Measurements from ENCODE around the gene PAXIP1. TPM values are rescaled to one million over a fixed set of nuclear protein-coding genes. Genes with fewer than 3 reads are reported as not detected.

The PAXIP1 gene
- total RNA-seq, 1 experiment from 2014 or later = 32.1 TPM

- CTCF ChIA-PET = no interaction called here
- H3K4me3 ChIP-seq (ENCODE audit: low read depth, low read length, poor library complexity, severe bottlenecking) = no peak overlapping the region
- H3K4me1 ChIP-seq (ENCODE audit: insufficient read depth, low read length, poor library complexity, severe bottlenecking) = no peaks in the 10 kb centered on the region
- intact Hi-C loops (cut with micrococcal nuclease; ENCODE audit: unreplicated experiment) = no loop called here
- no peak for TF ChIP-seq CTCF (conservative IDR thresholded peaks at IDR 0.05; ENCODE audit: low read depth, low read length)
- no peak for TF ChIP-seq EZH2 (IDR thresholded peaks at IDR 0.05; ENCODE audit: borderline replicate concordance, low read depth, low read length, poor library complexity, severe bottlenecking)
- H3K27ac ChIP-seq (ENCODE audit: low read depth, low read length, poor library complexity, severe bottlenecking) = no peak overlapping the region
- DNase-seq (ENCODE audit: low spot score) = no peak
- peaks cover 4% of the 10 kb centered on the region for H3K9me3 ChIP-seq (ENCODE audit: low read depth, low read length, poor library complexity, severe bottlenecking)
- no TSS peak for BruUV-seq (replicated peaks)
- H3K36me3 ChIP-seq (ENCODE audit: insufficient read depth, low read length, poor library complexity, severe bottlenecking) = no peaks in the 10 kb centered on the region
- no peaks in the 10 kb centered on the region for H3K27me3 ChIP-seq (replicated peaks; ENCODE audit: insufficient read depth, low read depth, low read length, poor library complexity)
- POLR2A ChIA-PET (ENCODE audit: low non-redundant PET) = no interaction called here
Observed at GRCh38 chr7:154906201-154906600, 96.7 kb downstream of the PAXIP1 start.

GRCh38 chr7:154905615-154906014, 97.3 kb downstream of the PAXIP1 start:
- TF ChIP-seq EZH2 (IDR thresholded peaks at IDR 0.05; ENCODE audit: borderline replicate concordance, low read depth, low read length, poor library complexity, severe bottlenecking) = no peak
- no peak for TF ChIP-seq CTCF (conservative IDR thresholded peaks at IDR 0.05; ENCODE audit: low read depth, low read length)

DNA sequence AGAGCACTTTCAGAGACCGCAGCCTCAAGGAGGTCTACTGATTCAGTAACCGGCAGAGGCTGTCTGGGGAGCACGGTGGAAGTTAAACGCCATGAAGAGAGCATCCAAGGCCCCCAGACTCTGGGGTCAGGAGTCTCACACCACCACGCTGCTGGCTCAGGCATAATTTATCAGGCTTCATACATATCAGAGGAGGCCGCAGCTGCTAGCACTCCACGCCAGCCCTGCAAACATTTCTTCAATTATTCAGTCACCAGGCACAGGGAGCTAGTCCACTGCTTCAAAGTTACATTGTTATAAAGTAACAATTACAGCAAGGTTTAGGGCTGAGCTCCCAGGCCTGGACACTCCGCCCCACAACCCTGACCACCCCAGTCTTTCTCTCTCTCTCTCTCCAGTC, 97.8 kb downstream of the PAXIP1 start:
- no peak for TF ChIP-seq CTCF (conservative IDR thresholded peaks at IDR 0.05; ENCODE audit: low read depth, low read length)
- no peak for TF ChIP-seq EZH2 (IDR thresholded peaks at IDR 0.05; ENCODE audit: borderline replicate concordance, low read depth, low read length, poor library complexity, severe bottlenecking)
- peaks cover 6% of the 10 kb centered on the region for H3K27me3 ChIP-seq (replicated peaks; ENCODE audit: insufficient read depth, low read depth, low read length, poor library complexity)
- DNase-seq (ENCODE audit: low spot score) = no peak
- H3K9me3 ChIP-seq (ENCODE audit: low read depth, low read length, poor library complexity, severe bottlenecking) = no peaks in the 10 kb centered on the region
- no peak overlapping the region for H3K27ac ChIP-seq (ENCODE audit: low read depth, low read length, poor library complexity, severe bottlenecking)
- no peak overlapping the region for H3K4me3 ChIP-seq (ENCODE audit: low read depth, low read length, poor library complexity, severe bottlenecking)
- no peaks in the 10 kb centered on the region for H3K4me1 ChIP-seq (ENCODE audit: insufficient read depth, low read length, poor library complexity, severe bottlenecking)
- intact Hi-C loops (cut with micrococcal nuclease; ENCODE audit: unreplicated experiment) = no loop called here
- no TSS peak for BruUV-seq (replicated peaks)
- no peaks in the 10 kb centered on the region for H3K36me3 ChIP-seq (ENCODE audit: insufficient read depth, low read length, poor library complexity, severe bottlenecking)
- POLR2A ChIA-PET (ENCODE audit: low non-redundant PET) = no interaction called here
- CTCF ChIA-PET = no interaction called here

More at GRCh38 chr7:154905615-154906014, 97.3 kb downstream of the PAXIP1 start:
- Histone ChIP-seq H3K27me3 (replicated peaks; ENCODE audit: insufficient read depth, low read depth, low read length, poor library complexity) (peaks cover 2% of the 10 kb centered on the region), H3K4me1 (ENCODE audit: insufficient read depth, low read length, poor library complexity, severe bottlenecking) (no peaks in the 10 kb centered on the region), H3K36me3 (ENCODE audit: insufficient read depth, low read length, poor library complexity, severe bottlenecking) (no peaks in the 10 kb centered on the region), H3K27ac (ENCODE audit: low read depth, low read length, poor library complexity, severe bottlenecking) (no peak overlapping the region), H3K9me3 (ENCODE audit: low read depth, low read length, poor library complexity, severe bottlenecking) (no peaks in the 10 kb centered on the region), H3K4me3 (ENCODE audit: low read depth, low read length, poor library complexity, severe bottlenecking) (no peak overlapping the region)
- no peak for DNase-seq (ENCODE audit: low spot score)
- CTCF ChIA-PET = no interaction called here
- intact Hi-C loops (cut with micrococcal nuclease; ENCODE audit: unreplicated experiment) = no loop called here
- POLR2A ChIA-PET (ENCODE audit: low non-redundant PET) = no interaction called here
- no TSS peak for BruUV-seq (replicated peaks)
